NCI-H748 (cell line): ENCODE measurements around the gene HTR1B.

ENCODE experiments used
- DNase-seq: peaks from one replicate; lab custom pipeline; 2025; ENCODE audit not compliant: unreplicated experiment; lab: John Stamatoyannopoulos, UW

HTR1B gene

DNA sequence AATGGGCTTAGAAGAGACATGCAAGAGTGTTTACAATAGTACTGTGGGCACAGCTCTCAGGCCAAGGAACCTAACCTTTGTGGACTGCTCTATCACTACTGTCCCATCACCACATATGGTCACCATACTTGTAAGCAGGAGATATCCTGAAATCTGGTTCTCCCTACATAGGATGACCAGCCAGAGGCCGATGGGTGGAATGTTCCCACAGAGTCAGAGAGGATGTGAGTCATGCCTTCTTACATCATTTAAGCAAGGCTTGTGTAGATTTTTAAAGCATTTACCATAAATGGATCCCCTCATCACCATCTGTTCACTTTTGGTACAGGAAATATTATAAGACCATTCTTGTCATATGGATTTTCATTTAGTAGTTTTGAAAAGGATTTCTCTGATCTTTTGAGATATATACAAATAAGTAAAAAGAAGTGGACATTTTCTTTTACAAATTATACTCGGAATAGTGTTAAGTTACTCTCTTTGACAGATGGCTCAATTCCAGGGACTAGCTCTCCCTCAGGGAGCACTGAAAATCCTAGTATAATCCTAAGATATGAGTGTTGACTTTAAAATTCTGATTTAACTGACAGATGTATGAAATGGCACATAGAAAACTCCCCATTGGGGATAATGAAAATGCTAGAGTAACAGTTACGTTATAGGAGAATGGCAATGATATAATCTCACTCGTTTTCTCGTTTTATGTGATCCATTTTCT is 6.6 kb downstream of the HTR1B start:
- no peak for DNase-seq

- no peak for DNase-seq
Measured at GRCh38 chr6:77455271-77455670, 8.0 kb downstream of the HTR1B start.

DNA sequence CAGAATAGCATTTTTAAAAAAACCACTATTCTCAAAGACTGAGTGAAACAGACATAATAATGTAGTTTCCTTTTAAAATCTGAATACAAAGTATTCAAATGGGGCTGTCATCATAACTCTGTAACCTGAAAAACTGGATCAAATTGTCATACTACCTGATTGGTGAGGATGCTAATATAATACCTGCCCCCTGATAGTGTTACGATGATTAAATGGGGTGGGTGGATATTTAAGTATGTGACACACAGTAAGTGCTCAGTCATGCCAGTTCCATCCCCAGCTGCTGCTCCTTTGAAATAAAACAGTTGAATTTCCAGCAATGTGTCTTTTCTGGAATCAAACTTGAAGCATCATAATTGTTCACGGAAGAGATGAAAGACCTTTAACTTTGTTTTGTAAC is 8.9 kb downstream of the HTR1B start:
- no peak for DNase-seq

GRCh38 chr6:77451466-77451865 is 11.8 kb downstream of the HTR1B start:
- no peak for DNase-seq

DNA sequence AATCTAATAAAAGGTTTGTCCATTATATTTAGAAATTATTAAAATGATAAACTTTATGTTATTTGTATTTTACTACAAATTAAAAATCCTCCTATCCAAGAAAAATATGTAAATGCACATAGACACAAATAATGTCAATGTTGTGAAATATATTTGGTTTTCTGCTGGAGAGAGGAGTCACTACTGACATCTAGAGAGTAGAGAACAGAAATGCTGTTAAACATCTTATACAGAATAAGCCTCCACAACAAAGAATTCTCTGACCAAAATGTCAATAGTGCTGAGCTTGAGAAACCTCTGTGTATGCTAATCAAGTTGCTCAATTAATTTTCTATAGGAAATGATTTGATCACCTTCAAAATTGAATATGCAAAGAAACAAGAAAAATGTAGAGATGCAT is 12.4 kb downstream of the HTR1B start:
- DNase-seq: no peak

DNA sequence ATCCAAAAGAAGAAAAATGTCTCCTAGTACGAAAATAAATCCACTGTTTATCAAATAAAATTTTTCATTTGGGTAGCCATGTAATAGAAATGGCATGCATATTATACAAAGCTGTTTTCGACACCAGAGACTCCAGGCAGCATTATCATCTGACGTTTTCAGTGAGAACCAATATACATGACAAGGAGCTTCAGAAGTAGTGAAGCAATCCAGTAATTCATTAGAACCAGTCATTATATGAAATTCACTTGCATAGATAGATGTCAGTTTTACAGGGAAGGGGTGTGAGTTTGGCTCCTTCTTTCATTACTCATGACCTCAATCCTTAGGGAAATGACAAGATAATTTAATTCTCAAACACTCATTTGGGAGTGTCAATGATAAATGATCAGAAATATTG is 14.7 kb downstream of the HTR1B start:
- no peak for DNase-seq

- DNase-seq: no peak
Measured at GRCh38 chr6:77447254-77447653, 16.0 kb downstream of the HTR1B start.

GRCh38 chr6:77446249-77446648 is 17.0 kb downstream of the HTR1B start:
- no peak for DNase-seq

DNA sequence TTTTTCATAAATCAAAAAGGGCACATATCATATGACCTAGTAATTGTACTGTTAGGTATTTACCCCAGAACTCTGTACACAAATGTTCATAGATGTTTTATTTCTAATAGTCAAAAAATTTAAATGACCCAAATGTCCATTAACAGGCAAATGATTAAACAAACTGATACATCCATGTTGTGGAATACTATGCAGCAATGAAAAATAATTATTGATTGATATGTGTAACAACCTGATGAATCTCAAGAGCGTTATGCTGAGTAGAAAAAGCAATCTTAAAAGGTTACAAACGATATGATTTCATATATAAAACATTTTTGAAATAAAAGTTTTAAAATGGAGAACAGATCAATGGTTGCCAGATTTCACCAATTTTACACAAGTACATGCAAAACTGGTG is 18.1 kb downstream of the HTR1B start:
- DNase-seq: no peak

GRCh38 chr6:77440206-77440976 is 22.9 kb downstream of the HTR1B start:
- peak; percentile 67 for DNase-seq

GRCh38 chr6:77433888-77434287 is 29.4 kb downstream of the HTR1B start:
- DNase-seq: no peak

DNA sequence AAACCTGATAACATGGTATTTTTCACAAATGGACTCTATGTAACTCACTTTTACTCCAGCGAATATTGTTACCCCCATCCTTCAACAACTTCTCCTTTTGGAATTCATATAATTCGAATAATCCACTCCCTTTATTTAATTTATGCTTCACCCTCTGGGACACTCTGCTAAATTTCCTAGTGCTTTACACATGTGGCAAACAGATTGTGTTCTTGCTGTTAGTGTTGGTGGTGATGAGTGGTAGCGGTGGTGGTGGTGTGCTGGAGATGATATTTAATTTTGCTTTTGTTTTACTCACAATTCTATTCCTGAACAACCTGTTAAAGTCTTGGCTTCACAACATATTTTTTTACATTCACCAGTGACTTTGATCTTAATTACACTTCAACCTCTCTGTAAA is 32.8 kb downstream of the HTR1B start:
- DNase-seq: no peak

DNA sequence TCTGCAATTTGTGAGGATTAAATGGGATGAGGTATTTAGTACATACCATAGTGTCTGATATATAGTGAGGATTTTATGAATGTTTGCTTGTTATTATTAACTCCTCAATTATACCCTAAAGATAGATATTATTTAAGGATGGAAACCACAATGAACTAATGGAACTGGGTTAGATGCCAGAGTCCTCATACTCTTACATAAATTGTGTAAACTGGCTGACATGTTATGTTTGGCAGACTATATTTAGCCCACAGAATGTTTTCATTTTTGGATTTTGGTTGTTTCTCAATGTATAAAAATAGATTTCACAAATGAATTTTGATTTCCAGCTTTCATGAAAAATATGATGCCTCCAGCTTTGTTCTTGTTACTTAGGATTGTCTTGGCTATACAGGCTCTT is 37.6 kb downstream of the HTR1B start:
- DNase-seq: no peak

- DNase-seq: no peak
Measured at GRCh38 chr6:77425216-77425615, 38.1 kb downstream of the HTR1B start.

GRCh38 chr6:77424761-77425160 is 38.5 kb downstream of the HTR1B start:
- DNase-seq: no peak

- DNase-seq: no peak
Measured at GRCh38 chr6:77416839-77417238, 46.5 kb downstream of the HTR1B start.

DNA sequence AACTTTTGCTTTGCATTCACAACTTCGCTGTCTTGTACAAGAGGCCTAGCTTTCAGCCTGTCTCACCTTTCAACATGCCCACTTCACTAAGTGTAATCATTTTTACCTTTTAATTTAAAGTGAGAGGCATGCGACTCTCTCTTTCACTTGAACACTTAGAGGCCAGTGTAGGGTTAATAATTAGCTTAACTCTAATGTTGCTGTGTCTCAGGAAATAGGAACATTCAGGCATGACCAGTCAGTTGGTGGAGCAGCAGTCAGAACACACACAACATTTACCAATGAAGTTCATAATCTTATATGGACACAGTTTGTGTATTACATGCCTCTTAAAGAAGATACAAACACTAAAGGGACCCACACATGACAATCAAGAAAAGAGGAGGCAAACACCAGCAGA is 47.6 kb downstream of the HTR1B start:
- DNase-seq: no peak
